Measurements from ENCODE around the gene TSPAN14. TPM values are rescaled to one million over a fixed set of nuclear protein-coding genes. Genes with fewer than 3 reads are reported as not detected.

The TSPAN14 gene
- total RNA-seq, 2 experiments from 2014 or later, result 100 to 104 TPM

- CTCF ChIA-PET, result interaction anchor here (5.7 to 25.8 kb wide), 2 partner anchors 8 to 69 kb away, joined by 23 to 579 read pairs; no protein-coding TSS in a partner anchor
- DNase-seq (no peak), ATAC-seq (no peak)
- H3K9me3 Mint-ChIP-seq (ENCODE audit: low read depth), result no peaks in the 10 kb centered on the region
- peaks cover 2% of the 10 kb centered on the region for H3K36me3 Mint-ChIP-seq
- peaks cover 9% of the 10 kb centered on the region for H3K27me3 Mint-ChIP-seq
- no peak overlapping the region for H3K4me3 Mint-ChIP-seq
- H3K27ac Mint-ChIP-seq, result no peak overlapping the region
- H3K4me1 Mint-ChIP-seq, result no peaks in the 10 kb centered on the region
These were observed 17.5 kb upstream of the TSPAN14 start for GRCh38 chr10:80436446-80437098.

GRCh38 chr10:80437227-80437626, 16.9 kb upstream of the TSPAN14 start:
- Mint-ChIP-seq H3K27ac (no peak overlapping the region), H3K9me3 (ENCODE audit: low read depth) (no peaks in the 10 kb centered on the region), H3K4me1 (no peaks in the 10 kb centered on the region), H3K4me3 (no peak overlapping the region), H3K27me3 (peaks cover 9% of the 10 kb centered on the region), H3K36me3 (no peaks in the 10 kb centered on the region)
- DNase-seq (no peak), ATAC-seq (no peak)
- CTCF ChIA-PET, result interaction anchor here (25.8 kb wide), 1 partner anchor 68 kb away, joined by 579 read pairs; no protein-coding TSS in a partner anchor

- Mint-ChIP-seq H3K27me3 (peaks cover 14% of the 10 kb centered on the region), H3K4me3 (no peak overlapping the region), H3K27ac (no peak overlapping the region), H3K9me3 (ENCODE audit: low read depth) (no peaks in the 10 kb centered on the region), H3K36me3 (no peaks in the 10 kb centered on the region), H3K4me1 (peaks cover 18% of the 10 kb centered on the region)
- ATAC-seq (no peak), DNase-seq (no peak)
- CTCF ChIA-PET, result interaction anchor here (1.6 to 25.8 kb wide), 3 partner anchors 20 to 86 kb away, joined by 4 to 579 read pairs (median 28); no protein-coding TSS in a partner anchor
These were observed 12.3 kb upstream of the TSPAN14 start for GRCh38 chr10:80441831-80442230.

GRCh38 chr10:80442879-80443278, 11.2 kb upstream of the TSPAN14 start:
- CTCF ChIA-PET, result interaction anchor here (1.4 to 25.8 kb wide), 8 partner anchors 9 to 154 kb away, joined by 4 to 579 read pairs (median 18); no protein-coding TSS in a partner anchor
- Mint-ChIP-seq H3K27me3 (peaks cover 14% of the 10 kb centered on the region), H3K36me3 (no peaks in the 10 kb centered on the region), H3K9me3 (ENCODE audit: low read depth) (no peaks in the 10 kb centered on the region), H3K27ac (no peak overlapping the region), H3K4me3 (no peak overlapping the region), H3K4me1 (peaks cover 18% of the 10 kb centered on the region)
- no peak for ATAC-seq
- DNase-seq, result no peak

- no peaks in the 10 kb centered on the region for H3K9me3 Mint-ChIP-seq (ENCODE audit: low read depth)
- peak; percentile 78 for ATAC-seq
- peaks cover 20% of the 10 kb centered on the region for H3K4me1 Mint-ChIP-seq
- DNase-seq, result peak; percentile 64
- peak overlapping the region; percentile 72 for H3K27ac Mint-ChIP-seq
- no peaks in the 10 kb centered on the region for H3K36me3 Mint-ChIP-seq
- peaks cover 12% of the 10 kb centered on the region for H3K27me3 Mint-ChIP-seq
- CTCF ChIA-PET, result interaction anchor here (0.8 to 25.8 kb wide), 28 partner anchors 10 to 223 kb away, joined by 3 to 579 read pairs (median 8); partner anchors contain the start of gene PRXL2A
- H3K4me3 Mint-ChIP-seq, result no peak overlapping the region
These were observed 10.6 kb upstream of the TSPAN14 start for GRCh38 chr10:80443531-80443974.

- Mint-ChIP-seq H3K36me3 (no peaks in the 10 kb centered on the region), H3K9me3 (ENCODE audit: low read depth) (no peaks in the 10 kb centered on the region), H3K27me3 (peaks cover 12% of the 10 kb centered on the region), H3K27ac (peak overlapping the region; percentile 72), H3K4me3 (peak overlapping the region; percentile 15), H3K4me1 (peaks cover 20% of the 10 kb centered on the region)
- CTCF ChIA-PET, result interaction anchor here (0.8 to 25.8 kb wide), 34 partner anchors 9 to 223 kb away, joined by 3 to 579 read pairs (median 8); partner anchors contain the start of gene PRXL2A
- no peak for ATAC-seq
- DNase-seq, result no peak
These were observed 10.0 kb upstream of the TSPAN14 start for GRCh38 chr10:80444124-80444523.

- Mint-ChIP-seq H3K27ac (peak overlapping the region; percentile 72), H3K4me1 (peaks cover 20% of the 10 kb centered on the region), H3K9me3 (ENCODE audit: low read depth) (no peaks in the 10 kb centered on the region), H3K4me3 (no peak overlapping the region), H3K27me3 (peaks cover 12% of the 10 kb centered on the region), H3K36me3 (no peaks in the 10 kb centered on the region)
- ATAC-seq (peak; percentile 90), DNase-seq (peak; percentile 74)
- CTCF ChIA-PET, result interaction anchor here (0.8 to 25.8 kb wide), 33 partner anchors 8 to 222 kb away, joined by 3 to 579 read pairs (median 8); partner anchors contain the start of gene PRXL2A
These were observed 9.3 kb upstream of the TSPAN14 start for GRCh38 chr10:80444646-80445319.

GRCh38 chr10:80447436-80448190, 6.5 kb upstream of the TSPAN14 start:
- ATAC-seq (no peak), DNase-seq (no peak)
- no peaks in the 10 kb centered on the region for H3K9me3 Mint-ChIP-seq (ENCODE audit: low read depth)
- H3K4me1 Mint-ChIP-seq, result peaks cover 20% of the 10 kb centered on the region
- H3K27me3 Mint-ChIP-seq, result peaks cover 12% of the 10 kb centered on the region
- CTCF ChIA-PET, result interaction anchor here (1.1 to 25.8 kb wide), 3 partner anchors 9 to 58 kb away, joined by 3 to 579 read pairs (median 3); no protein-coding TSS in a partner anchor
- no peak overlapping the region for H3K27ac Mint-ChIP-seq
- H3K4me3 Mint-ChIP-seq, result no peak overlapping the region
- H3K36me3 Mint-ChIP-seq, result no peaks in the 10 kb centered on the region

- ATAC-seq (no peak), DNase-seq (no peak)
- H3K36me3 Mint-ChIP-seq, result no peaks in the 10 kb centered on the region
- H3K27ac Mint-ChIP-seq, result no peak overlapping the region
- peaks cover 12% of the 10 kb centered on the region for H3K27me3 Mint-ChIP-seq
- H3K4me1 Mint-ChIP-seq, result peaks cover 19% of the 10 kb centered on the region
- CTCF ChIA-PET, result interaction anchor here (0.7 to 25.8 kb wide), 4 partner anchors 8 to 57 kb away, joined by 3 to 579 read pairs (median 3); no protein-coding TSS in a partner anchor
- no peaks in the 10 kb centered on the region for H3K9me3 Mint-ChIP-seq (ENCODE audit: low read depth)
- H3K4me3 Mint-ChIP-seq, result no peak overlapping the region
These were observed 5.7 kb upstream of the TSPAN14 start for GRCh38 chr10:80448209-80448942.

GRCh38 chr10:80449520-80449919, 4.6 kb upstream of the TSPAN14 start:
- H3K4me1 Mint-ChIP-seq, result peaks cover 11% of the 10 kb centered on the region
- H3K9me3 Mint-ChIP-seq (ENCODE audit: low read depth), result no peaks in the 10 kb centered on the region
- no peaks in the 10 kb centered on the region for H3K36me3 Mint-ChIP-seq
- no peak for ATAC-seq
- peaks cover 12% of the 10 kb centered on the region for H3K27me3 Mint-ChIP-seq
- no peak overlapping the region for H3K4me3 Mint-ChIP-seq
- no peak overlapping the region for H3K27ac Mint-ChIP-seq
- DNase-seq, result no peak
- CTCF ChIA-PET, result interaction anchor here (0.7 to 25.8 kb wide), 3 partner anchors 15 to 56 kb away, joined by 3 to 579 read pairs (median 3); no protein-coding TSS in a partner anchor

- Mint-ChIP-seq H3K27ac (no peak overlapping the region), H3K4me1 (peaks cover 12% of the 10 kb centered on the region), H3K36me3 (peaks cover 8% of the 10 kb centered on the region), H3K4me3 (no peak overlapping the region), H3K27me3 (peaks cover 10% of the 10 kb centered on the region), H3K9me3 (ENCODE audit: low read depth) (no peaks in the 10 kb centered on the region)
- CTCF ChIA-PET, result interaction anchor here (1.1 to 25.8 kb wide), 2 partner anchors 38 to 54 kb away, joined by 4 to 579 read pairs; no protein-coding TSS in a partner anchor
- DNase-seq (no peak), ATAC-seq (no peak)
These were observed 3.0 kb upstream of the TSPAN14 start for GRCh38 chr10:80451132-80451531.

- H3K4me3 Mint-ChIP-seq, result no peak overlapping the region
- H3K9me3 Mint-ChIP-seq (ENCODE audit: low read depth), result no peaks in the 10 kb centered on the region
- peaks cover 10% of the 10 kb centered on the region for H3K36me3 Mint-ChIP-seq
- DNase-seq, result no peak
- H3K27ac Mint-ChIP-seq, result no peak overlapping the region
- CTCF ChIA-PET, result interaction anchor here (1.4 to 25.8 kb wide), 3 partner anchors 44 to 74 kb away, joined by 3 to 579 read pairs (median 5); partner anchors contain the start of gene PRXL2A
- ATAC-seq, result no peak
- peaks cover 21% of the 10 kb centered on the region for H3K4me1 Mint-ChIP-seq
- peaks cover 5% of the 10 kb centered on the region for H3K27me3 Mint-ChIP-seq
These were observed 2.0 kb upstream of the TSPAN14 start for GRCh38 chr10:80452069-80452468.
